ENCODE measurements around the gene DEFB112. TPM values are rescaled to one million over a fixed set of nuclear protein-coding genes. Genes with fewer than 3 reads are reported as not detected.
A peak's percentile ranks its signal among the peaks of the same experiment; 100 is the strongest.

DEFB112 gene
- total and polyA plus RNA-seq, 2 experiments from 2014 or later: not detected

DNA sequence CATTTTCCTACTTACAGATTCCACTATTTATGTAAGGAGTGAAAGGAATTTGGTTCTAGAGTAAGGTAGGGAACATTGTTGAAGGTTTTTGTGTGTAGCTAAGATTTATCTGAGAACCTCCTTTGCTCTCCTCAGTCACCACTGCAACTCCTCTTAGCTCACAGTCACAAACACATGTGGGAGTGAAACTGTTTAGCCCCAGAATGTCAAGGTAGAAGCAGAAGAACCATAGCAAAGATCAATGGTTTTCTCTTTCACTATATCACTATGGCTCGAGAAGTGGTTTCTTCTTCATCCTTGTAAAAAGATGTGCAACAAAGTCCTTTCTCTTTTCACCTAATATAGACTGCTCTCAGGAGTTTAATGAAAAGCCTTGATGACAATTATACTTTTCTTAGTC lies 6.5 kb upstream of the DEFB112 start:
- H3F3A ChIP-seq (replicated peaks; ENCODE audit: low read depth): no peaks in the 10 kb centered on the region
- no peaks in the 10 kb centered on the region for H3K9me2 ChIP-seq (ENCODE audit: insufficient read depth)
- TF ChIP-seq ZNF331 (CRISPR knock-in tag; IDR thresholded peaks at IDR 0.05; ENCODE audit: low read depth) (no peak), STAT1 (IDR thresholded peaks at IDR 0.05; ENCODE audit: unreplicated experiment) (no peak)
- H3K36me3 ChIP-seq (ENCODE audit: insufficient read depth): no peaks in the 10 kb centered on the region
- H3K9me3 Mint-ChIP-seq: no peaks in the 10 kb centered on the region
- H3K4me1 ChIP-seq (ENCODE audit: insufficient read depth): no peaks in the 10 kb centered on the region
- DNase-seq (ENCODE audit: low spot score): no peak
- no peak overlapping the region for H3K4me2 ChIP-seq
- no peaks in the 10 kb centered on the region for H4K20me1 ChIP-seq (replicated peaks; ENCODE audit: insufficient read depth)
- H3K4me3 Mint-ChIP-seq: no peak overlapping the region
- peaks cover 4% of the 10 kb centered on the region; the same call in 2 of the 3 replicates for H3K4me1 Mint-ChIP-seq
- no peak overlapping the region for H3K4me3 ChIP-seq
- no peaks in the 10 kb centered on the region for H3K36me3 Mint-ChIP-seq (ENCODE audit: low read depth)
- no peak overlapping the region for H3K27ac ChIP-seq (ENCODE audit: low read depth)
- H3K27me3 ChIP-seq (ENCODE audit: insufficient read depth): no peaks in the 10 kb centered on the region
- H2AFZ ChIP-seq: no peak overlapping the region
- ATAC-seq: no peak
- H3K27ac Mint-ChIP-seq: no peak overlapping the region
- H3K27me3 Mint-ChIP-seq (ENCODE audit: insufficient read depth, low read depth, poor library complexity): no peaks in the 10 kb centered on the region
- no peaks in the 10 kb centered on the region for H3K79me2 ChIP-seq (replicated peaks; ENCODE audit: insufficient read depth)

DNA sequence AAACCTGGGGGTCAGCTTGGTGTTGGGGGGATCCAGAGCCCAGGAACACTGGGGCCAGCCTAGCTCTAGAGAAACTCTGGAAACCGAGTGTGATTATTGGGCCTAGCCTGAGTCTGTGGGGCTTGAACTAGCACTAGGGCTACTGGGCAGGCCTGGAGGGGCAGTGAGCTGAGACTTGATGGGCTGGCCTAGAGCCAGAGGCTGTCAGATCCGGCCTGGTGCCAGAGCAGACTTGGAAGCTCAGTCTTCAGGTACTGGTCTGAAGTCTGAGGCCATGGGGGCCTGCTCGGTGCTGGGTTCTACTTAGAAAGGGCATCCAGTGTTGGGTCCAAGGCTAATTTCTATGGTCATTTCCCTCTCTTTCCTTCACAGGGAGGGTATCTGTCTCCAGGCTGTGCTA lies 2.7 kb downstream of the DEFB112 start:
- TF ChIP-seq EZH2phosphoT487 (IDR thresholded peaks at IDR 0.05; ENCODE audit: unreplicated experiment): no peak
- TF ChIP-seq STAT1 (IDR thresholded peaks at IDR 0.05; ENCODE audit: unreplicated experiment): no peak
- H3K27ac ChIP-seq (ENCODE audit: low read depth): no peak overlapping the region
- Mint-ChIP-seq H3K27ac (no peak overlapping the region), H3K9me3 (no peaks in the 10 kb centered on the region), H3K4me3 (no peak overlapping the region), H3K36me3 (ENCODE audit: low read depth) (no peaks in the 10 kb centered on the region), H3K4me1 (no peaks in the 10 kb centered on the region), H3K27me3 (ENCODE audit: insufficient read depth, low read depth, poor library complexity) (no peaks in the 10 kb centered on the region)
- no peaks in the 10 kb centered on the region for H3K4me1 ChIP-seq (ENCODE audit: insufficient read depth)
- ATAC-seq (no peak), DNase-seq (ENCODE audit: low spot score) (no peak)
- H3K9me2 ChIP-seq (ENCODE audit: insufficient read depth): no peaks in the 10 kb centered on the region
- H3K4me2 ChIP-seq: no peak overlapping the region
- no peak overlapping the region for H3K4me3 ChIP-seq
- no peaks in the 10 kb centered on the region for H4K20me1 ChIP-seq (replicated peaks; ENCODE audit: insufficient read depth)
- H3K27me3 ChIP-seq (ENCODE audit: insufficient read depth): no peaks in the 10 kb centered on the region
- no peaks in the 10 kb centered on the region for H3K79me2 ChIP-seq (replicated peaks; ENCODE audit: insufficient read depth)
- H2AFZ ChIP-seq: no peak overlapping the region
- H3F3A ChIP-seq (replicated peaks; ENCODE audit: low read depth): no peaks in the 10 kb centered on the region
- H3K36me3 ChIP-seq (ENCODE audit: insufficient read depth): no peaks in the 10 kb centered on the region

DNA sequence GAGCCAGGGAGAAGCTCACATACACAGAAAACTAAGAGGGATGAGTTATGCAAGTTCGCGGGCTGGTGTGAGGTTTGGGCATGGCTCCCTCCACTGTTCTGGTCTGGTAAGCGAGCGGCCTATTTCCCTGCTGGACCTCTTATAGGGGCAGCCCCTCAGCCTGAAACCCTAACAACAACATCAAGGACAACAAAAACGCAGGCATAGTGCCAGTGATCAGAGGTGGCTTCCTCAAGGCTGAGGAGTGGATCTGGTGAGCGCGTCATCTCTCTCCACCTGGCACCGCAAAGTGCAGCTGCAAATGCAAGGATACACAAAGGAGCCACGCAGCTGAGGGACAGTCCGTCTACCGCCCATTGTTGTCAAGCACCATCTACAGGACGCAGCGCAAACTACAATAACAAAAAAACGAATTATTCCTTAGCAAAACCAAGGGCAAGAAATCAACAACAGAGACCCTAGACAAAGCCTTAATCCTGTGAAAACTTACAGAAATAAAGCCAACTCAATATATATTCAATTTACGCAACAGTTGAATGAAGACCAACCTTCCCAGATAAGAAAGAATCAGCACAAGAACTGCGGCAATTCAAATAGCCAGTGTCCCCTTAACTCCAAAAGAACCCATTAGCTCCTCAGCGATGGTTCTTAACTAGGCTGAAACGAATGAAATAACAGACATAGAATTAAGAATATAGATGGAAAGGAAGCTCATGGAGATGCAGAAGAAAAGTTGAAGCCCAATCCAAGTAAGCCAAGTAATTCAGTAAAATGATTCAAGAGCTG lies 18.8 kb downstream of the DEFB112 start:
- 0 out of 2 replicates have a peak, but pooled peaks cover 3% of the 10 kb centered on the region for H3K4me1 ChIP-seq (ENCODE audit: insufficient read depth)
- peak; percentile 90 for DNase-seq (ENCODE audit: low spot score)
- H2AFZ ChIP-seq: peak overlapping the region; percentile 96
- peaks cover 7% of the 10 kb centered on the region; the same call in 1 of the 2 replicates for H3K9me2 ChIP-seq (ENCODE audit: insufficient read depth)
- H3K27ac ChIP-seq (ENCODE audit: low read depth): no peak overlapping the region
- ATAC-seq: peak; percentile 98
- peak overlapping the region; percentile 56; the same call in 2 of the 3 replicates for H3K4me3 Mint-ChIP-seq
- H3K4me1 Mint-ChIP-seq: peaks cover 6% of the 10 kb centered on the region; the same call in 2 of the 3 replicates
- H3K4me2 ChIP-seq: peak overlapping the region; percentile 28
- no peaks in the 10 kb centered on the region for H4K20me1 ChIP-seq (replicated peaks; ENCODE audit: insufficient read depth)
- peak overlapping the region; percentile 30 for H3K4me3 ChIP-seq
- no peaks in the 10 kb centered on the region for H3K9me3 Mint-ChIP-seq
- no peaks in the 10 kb centered on the region for H3F3A ChIP-seq (replicated peaks; ENCODE audit: low read depth)
- H3K79me2 ChIP-seq (replicated peaks; ENCODE audit: insufficient read depth): no peaks in the 10 kb centered on the region
- H3K36me3 Mint-ChIP-seq (ENCODE audit: low read depth): no peaks in the 10 kb centered on the region
- peaks cover 4% of the 10 kb centered on the region for H3K27me3 Mint-ChIP-seq (ENCODE audit: insufficient read depth, low read depth, poor library complexity)
- no peaks in the 10 kb centered on the region for H3K27me3 ChIP-seq (ENCODE audit: insufficient read depth)
- peak overlapping the region; percentile 73; the same call in 1 of the 2 replicates for H3K27ac Mint-ChIP-seq
- no peaks in the 10 kb centered on the region for H3K36me3 ChIP-seq (ENCODE audit: insufficient read depth)
- TF ChIP-seq, protein P1, sequence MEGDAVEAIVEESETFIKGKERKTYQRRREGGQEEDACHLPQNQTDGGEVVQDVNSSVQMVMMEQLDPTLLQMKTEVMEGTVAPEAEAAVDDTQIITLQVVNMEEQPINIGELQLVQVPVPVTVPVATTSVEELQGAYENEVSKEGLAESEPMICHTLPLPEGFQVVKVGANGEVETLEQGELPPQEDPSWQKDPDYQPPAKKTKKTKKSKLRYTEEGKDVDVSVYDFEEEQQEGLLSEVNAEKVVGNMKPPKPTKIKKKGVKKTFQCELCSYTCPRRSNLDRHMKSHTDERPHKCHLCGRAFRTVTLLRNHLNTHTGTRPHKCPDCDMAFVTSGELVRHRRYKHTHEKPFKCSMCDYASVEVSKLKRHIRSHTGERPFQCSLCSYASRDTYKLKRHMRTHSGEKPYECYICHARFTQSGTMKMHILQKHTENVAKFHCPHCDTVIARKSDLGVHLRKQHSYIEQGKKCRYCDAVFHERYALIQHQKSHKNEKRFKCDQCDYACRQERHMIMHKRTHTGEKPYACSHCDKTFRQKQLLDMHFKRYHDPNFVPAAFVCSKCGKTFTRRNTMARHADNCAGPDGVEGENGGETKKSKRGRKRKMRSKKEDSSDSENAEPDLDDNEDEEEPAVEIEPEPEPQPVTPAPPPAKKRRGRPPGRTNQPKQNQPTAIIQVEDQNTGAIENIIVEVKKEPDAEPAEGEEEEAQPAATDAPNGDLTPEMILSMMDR (conservative IDR thresholded peaks at IDR 0.05; ENCODE audit: low read depth in 2 of 2): peak; percentile 74 to 82
- TF ChIP-seq EZH2 (IDR thresholded peaks at IDR 0.05; ENCODE audit: low read depth, unreplicated experiment) (no peak), JUNB (IDR thresholded peaks at IDR 0.05; ENCODE audit: unreplicated experiment) (no peak), ZNF114 (CRISPR knock-in tag; IDR thresholded peaks at IDR 0.05) (no peak)
- TF ChIP-seq, protein P2, sequence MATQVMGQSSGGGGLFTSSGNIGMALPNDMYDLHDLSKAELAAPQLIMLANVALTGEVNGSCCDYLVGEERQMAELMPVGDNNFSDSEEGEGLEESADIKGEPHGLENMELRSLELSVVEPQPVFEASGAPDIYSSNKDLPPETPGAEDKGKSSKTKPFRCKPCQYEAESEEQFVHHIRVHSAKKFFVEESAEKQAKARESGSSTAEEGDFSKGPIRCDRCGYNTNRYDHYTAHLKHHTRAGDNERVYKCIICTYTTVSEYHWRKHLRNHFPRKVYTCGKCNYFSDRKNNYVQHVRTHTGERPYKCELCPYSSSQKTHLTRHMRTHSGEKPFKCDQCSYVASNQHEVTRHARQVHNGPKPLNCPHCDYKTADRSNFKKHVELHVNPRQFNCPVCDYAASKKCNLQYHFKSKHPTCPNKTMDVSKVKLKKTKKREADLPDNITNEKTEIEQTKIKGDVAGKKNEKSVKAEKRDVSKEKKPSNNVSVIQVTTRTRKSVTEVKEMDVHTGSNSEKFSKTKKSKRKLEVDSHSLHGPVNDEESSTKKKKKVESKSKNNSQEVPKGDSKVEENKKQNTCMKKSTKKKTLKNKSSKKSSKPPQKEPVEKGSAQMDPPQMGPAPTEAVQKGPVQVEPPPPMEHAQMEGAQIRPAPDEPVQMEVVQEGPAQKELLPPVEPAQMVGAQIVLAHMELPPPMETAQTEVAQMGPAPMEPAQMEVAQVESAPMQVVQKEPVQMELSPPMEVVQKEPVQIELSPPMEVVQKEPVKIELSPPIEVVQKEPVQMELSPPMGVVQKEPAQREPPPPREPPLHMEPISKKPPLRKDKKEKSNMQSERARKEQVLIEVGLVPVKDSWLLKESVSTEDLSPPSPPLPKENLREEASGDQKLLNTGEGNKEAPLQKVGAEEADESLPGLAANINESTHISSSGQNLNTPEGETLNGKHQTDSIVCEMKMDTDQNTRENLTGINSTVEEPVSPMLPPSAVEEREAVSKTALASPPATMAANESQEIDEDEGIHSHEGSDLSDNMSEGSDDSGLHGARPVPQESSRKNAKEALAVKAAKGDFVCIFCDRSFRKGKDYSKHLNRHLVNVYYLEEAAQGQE (IDR thresholded peaks at IDR 0.05; ENCODE audit: unreplicated experiment): no peak

Data from GM23338 (cell line).